ENCODE data around the gene PAFAH1B2.

The PAFAH1B2 gene

DNA sequence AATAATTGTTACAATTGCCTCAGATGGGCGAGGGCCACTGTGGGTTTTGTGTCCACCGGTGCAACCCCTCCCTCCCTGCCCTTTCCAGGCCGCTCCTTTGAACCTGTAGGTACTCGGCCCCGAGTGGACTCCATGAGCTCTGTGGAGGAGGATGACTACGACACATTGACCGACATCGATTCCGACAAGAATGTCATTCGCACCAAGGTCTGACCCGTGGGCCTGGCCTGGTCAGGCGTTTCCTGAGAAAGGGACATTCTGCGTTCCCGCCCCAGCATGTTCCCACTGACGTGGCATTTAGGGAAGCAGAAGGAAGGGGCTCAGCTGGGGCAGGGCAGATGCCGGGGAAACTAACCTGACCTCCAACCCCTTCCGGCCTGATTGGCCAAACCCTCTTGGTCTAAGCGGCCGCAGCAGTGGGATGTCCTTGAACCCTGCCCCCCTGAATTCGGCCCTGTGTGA, 44.6 kb downstream of the PAFAH1B2 start:
- no peak for DNase-seq (ENCODE audit: low spot score)

DNA sequence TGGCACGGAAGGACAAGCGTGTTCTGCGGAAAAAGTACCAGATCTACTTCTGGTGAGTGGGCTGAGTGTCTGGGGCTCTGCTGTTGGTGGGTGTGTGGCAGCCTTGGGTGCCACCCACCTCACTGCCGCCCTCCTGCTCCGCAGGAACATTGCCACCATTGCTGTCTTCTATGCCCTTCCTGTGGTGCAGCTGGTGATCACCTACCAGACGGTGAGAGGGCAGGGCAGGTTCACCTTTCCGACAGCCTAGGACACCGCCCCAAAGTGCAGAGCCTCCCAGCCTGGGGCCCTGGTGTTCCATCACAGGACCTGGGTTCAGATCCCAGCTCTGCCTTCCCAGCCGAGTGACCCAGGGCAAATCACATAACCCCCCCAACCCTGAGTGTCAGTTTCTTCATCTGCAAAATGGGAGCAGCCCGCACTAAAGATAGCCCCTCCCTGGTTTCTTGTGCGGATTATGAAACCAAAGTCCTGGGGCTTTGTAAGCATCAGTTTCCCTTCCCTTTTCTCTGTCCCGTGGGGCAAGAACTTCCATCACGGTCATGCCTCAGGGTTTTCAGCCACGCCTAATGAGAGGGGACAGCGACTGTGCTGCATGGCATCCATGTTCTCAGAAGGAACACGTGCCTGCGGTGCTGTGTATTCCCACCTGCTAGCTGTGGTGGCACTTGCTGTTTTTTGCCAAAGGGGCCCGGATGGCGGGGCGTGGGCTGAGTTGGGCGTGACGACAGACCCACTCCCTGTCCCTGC, 45.3 kb downstream of the PAFAH1B2 start:
- no peak for DNase-seq (ENCODE audit: low spot score)

DNA sequence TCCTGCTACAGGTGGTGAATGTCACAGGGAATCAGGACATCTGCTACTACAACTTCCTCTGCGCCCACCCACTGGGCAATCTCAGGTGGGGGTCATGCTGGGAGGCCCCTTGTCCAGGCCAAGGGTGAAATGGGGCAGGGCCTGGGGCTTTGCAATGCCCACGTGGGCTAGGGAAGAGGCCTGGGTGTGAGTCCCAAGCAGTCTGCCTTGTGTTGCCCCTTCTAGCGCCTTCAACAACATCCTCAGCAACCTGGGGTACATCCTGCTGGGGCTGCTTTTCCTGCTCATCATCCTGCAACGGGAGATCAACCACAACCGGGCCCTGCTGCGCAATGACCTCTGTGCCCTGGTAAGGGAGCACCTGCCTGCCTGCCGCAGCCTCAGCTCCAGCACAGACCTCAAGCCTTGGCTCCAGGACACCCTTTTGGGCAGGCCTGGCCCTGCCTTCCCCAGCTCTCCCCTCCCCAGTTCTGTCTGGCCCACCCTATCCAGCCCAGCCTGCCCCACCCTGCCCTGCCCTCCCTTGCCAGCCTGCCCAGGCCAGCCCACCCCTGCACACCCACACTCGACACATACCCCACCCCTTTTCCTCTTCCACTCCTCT, 46.0 kb downstream of the PAFAH1B2 start:
- no peak for DNase-seq (ENCODE audit: low spot score)

DNA sequence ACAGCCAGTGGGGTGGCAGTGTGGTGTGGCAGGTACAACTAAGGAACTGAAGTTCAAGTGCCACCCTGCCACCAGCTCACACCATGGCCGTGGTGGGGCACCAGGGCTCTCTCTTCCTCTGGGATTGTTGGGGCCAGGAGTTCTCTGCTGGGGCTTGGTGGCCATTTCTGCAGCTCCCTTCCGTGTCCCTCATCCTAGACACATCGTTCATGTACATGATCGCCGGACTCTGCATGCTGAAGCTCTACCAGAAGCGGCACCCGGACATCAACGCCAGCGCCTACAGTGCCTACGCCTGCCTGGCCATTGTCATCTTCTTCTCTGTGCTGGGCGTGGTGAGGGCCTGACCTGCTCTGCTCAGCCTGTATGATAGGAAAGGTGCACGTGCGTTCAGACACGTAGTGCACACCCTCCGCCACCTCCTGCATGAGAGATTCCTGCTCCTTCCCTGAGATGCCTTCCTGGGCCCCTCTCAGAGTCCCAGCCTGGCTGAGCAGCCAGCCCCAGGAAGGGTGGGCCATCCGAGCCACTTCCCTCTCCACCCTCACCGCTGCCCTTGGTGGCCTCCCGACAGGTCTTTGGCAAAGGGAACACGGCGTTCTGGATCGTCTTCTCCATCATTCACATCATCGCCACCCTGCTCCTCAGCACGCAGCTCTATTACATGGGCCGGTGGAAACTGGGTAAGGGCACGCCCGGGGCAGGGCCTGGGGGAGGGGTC, 47.8 kb downstream of the PAFAH1B2 start:
- no peak for DNase-seq (ENCODE audit: low spot score)

DNA sequence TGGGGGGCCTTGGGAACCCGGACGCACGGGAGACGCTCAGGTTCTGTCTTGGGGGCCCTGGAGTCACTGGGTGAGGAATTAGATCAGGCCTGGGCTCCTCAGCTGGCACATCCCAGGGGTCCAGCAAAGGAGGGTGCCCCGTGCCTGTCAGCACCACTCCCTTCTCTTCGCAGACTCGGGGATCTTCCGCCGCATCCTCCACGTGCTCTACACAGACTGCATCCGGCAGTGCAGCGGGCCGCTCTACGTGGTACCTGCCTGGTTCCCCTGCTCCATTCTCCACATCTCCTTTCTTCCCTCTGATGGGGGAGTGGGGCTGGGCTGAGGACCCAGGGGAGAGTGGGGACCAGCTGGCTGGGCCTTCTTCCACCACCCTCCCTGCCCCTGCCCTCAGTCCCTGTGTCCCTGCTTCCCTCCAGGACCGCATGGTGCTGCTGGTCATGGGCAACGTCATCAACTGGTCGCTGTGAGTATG, 48.4 kb downstream of the PAFAH1B2 start:
- no peak for DNase-seq (ENCODE audit: low spot score)

DNA sequence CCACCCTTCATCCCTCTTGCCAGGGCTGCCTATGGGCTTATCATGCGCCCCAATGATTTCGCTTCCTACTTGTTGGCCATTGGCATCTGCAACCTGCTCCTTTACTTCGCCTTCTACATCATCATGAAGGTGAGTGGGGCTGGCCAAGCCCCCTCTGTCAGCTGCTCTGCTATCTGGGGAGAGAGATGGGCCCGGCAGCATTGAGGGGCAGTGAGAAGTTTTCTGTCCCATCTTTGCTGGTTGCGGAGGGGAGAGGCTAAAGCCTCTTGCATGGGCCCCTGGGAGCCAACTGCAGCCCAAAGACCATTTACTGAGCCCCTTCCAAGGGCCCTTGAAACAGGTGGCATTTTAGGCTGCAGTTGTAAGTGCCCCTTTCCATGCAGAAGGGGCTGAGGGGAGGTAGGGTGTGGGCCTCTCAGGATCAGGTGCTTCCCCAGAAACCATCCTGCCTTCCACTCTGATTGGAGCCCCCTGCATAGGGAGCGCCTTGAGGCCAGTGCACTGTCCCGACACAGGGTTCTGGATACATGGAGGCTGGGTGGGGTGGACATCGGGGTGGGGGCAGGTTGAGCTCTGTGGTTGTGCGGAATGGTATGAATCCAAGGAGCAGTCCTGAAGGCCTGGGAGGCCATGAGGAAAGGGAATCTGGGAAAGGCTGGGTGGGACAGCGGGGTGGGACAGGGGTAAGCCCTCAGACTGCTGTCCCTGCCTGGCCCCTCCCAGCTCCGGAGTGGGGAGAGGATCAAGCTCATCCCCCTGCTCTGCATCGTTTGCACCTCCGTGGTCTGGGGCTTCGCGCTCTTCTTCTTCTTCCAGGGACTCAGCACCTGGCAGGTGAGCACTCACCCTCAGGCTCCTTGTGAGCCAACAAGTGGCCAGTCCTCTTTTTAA, 49.3 kb downstream of the PAFAH1B2 start:
- DNase-seq (ENCODE audit: low spot score): no peak

DNA sequence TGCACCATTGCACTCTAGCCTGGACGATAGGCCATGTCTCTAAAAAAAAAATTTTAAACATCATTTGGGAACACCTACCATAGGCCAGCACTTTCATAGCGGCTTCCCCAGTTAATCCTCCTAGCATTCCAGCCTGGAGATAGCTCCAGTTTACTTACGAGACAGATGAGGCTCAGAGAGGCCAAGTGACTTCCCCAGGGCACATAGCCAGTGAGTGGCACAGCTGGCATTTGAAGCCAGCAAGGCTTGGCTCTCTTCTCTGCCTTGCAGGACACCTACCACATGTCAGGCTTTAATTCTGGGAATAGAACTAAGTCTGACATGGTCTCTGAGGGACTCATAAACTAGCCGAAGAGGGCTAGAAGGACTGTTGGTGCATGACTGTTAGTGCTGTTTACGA, 50.2 kb downstream of the PAFAH1B2 start:
- DNase-seq (ENCODE audit: low spot score): no peak

DNA sequence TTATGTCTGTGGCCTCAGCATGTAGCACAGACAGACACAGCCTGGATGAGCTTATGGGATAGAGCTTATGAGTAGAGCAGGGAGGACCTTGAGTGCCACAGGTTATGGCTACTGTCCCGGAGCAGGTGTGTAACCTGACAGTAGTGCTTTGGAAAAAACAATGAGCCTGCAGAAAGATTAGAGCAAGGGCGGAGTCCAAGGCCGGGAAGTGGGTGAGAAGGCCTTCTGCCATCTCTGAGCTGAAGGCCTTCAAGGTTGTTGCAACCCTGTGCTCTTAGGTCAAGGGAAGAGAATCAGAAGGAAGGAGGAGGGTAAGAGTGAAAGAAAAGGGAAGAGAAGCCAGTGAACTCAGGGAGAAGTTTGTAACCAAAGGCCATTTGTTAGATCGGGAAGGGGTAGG, 51.2 kb downstream of the PAFAH1B2 start:
- DNase-seq (ENCODE audit: low spot score): no peak

DNA sequence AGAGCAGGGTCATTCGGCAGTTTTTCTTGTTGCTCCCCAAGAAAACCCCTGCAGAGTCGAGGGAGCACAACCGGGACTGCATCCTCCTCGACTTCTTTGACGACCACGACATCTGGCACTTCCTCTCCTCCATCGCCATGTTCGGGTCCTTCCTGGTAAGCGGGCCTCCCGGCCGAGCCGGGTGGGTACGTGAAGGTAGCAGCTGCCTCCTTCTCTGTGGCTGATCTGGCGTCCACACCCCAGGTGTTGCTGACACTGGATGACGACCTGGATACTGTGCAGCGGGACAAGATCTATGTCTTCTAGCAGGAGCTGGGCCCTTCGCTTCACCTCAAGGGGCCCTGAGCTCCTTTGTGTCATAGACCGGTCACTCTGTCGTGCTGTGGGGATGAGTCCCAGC, 51.7 kb downstream of the PAFAH1B2 start:
- no peak for DNase-seq (ENCODE audit: low spot score)

DNA sequence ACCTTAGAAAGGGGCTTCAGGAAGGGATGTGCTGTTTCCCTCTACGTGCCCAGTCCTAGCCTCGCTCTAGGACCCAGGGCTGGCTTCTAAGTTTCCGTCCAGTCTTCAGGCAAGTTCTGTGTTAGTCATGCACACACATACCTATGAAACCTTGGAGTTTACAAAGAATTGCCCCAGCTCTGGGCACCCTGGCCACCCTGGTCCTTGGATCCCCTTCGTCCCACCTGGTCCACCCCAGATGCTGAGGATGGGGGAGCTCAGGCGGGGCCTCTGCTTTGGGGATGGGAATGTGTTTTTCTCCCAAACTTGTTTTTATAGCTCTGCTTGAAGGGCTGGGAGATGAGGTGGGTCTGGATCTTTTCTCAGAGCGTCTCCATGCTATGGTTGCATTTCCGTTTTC, 52.9 kb downstream of the PAFAH1B2 start:
- DNase-seq (ENCODE audit: low spot score): no peak

DNA sequence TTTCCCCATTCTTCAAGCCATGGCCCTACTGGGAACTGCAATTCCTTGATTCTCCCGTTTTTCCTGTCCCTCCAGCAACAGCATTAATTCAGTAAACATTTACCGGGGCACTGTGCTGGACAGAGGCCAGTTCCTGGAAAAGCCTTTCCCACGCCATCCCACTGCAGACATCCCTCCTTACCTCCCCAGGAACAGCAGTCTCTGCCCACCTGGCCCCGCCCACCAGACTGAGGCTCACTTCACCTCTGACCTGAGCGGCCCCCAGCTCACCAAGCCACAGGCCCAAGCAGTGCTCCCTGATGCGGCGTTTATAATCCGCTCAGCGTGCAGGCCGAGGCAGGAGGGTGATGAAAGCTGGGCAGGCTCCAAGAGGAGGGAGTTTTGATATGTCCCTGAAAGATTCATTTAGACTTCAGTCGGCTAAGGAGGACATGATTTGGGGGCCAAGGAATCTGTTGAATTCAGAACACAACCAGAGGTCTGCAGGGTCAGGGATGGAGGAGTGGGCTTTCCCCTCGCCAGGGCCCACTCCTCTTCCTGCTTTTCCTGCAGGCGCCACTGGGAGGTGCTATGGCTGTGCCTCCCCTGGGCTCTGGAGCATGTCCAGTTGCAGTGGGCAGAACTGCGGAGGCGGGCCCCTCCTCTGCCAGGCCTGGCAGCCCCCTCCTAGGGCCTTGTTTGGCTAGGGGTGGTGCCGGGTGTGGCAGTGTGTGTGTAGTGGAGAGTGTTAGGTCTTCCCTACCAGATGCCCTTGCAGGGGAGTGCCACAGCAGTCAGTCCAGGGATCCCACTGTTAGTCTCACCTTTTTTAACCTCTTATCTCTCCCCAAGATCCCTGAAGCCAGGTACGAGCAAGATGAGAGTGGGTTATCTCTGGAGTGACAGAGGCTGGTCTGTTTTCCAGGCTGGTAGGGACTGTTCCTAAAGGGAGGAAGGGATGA, 53.7 kb downstream of the PAFAH1B2 start:
- DNase-seq (ENCODE audit: low spot score): no peak

DNA sequence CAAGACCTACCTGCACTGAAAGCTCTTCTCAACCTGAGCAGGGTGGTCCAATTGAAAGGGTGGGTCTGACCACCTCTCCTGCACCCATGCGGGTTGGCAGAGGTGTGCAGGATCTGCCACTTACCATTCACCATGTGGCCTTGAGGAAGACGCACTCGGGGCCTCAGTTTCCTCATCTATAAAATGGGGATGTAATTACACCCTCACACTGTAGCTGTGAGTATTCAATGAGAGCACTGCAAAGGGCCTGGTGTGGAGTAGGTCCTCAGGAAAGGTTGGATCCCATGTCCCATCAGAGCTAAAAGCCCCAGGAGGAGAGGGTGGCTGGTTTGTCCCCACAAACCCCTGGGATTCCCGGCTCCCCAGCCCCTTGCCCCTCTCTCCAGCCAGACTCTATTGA, 54.5 kb downstream of the PAFAH1B2 start:
- no peak for DNase-seq (ENCODE audit: low spot score)

DNA sequence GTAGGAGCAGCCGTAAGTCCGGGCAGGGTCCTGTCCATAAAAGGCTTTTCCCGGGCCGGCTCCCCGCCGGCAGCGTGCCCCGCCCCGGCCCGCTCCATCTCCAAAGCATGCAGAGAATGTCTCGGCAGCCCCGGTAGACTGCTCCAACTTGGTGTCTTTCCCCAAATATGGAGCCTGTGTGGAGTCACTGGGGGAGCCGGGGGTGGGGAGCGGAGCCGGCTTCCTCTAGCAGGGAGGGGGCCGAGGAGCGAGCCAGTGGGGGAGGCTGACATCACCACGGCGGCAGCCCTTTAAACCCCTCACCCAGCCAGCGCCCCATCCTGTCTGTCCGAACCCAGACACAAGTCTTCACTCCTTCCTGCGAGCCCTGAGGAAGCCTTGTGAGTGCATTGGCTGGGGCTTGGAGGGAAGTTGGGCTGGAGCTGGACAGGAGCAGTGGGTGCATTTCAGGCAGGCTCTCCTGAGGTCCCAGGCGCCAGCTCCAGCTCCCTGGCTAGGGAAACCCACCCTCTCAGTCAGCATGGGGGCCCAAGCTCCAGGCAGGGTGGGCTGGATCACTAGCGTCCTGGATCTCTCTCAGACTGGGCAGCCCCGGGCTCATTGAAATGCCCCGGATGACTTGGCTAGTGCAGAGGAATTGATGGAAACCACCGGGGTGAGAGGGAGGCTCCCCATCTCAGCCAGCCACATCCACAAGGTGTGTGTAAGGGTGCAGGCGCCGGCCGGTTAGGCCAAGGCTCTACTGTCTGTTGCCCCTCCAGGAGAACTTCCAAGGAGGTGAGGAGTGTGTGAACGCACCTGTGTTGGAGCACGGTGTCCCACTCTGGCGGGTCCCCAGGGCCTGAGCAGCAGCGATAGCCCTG, 55.2 kb downstream of the PAFAH1B2 start, which contains the start of gene TAGLN:
Gene TAGLN, plus strand, starts transcription at position 318 of the 863 bp plus-strand sequence. CDS start 3,644 bp downstream, outside the sequence.
- peak; percentile 55 for DNase-seq (ENCODE audit: low spot score)

DNA sequence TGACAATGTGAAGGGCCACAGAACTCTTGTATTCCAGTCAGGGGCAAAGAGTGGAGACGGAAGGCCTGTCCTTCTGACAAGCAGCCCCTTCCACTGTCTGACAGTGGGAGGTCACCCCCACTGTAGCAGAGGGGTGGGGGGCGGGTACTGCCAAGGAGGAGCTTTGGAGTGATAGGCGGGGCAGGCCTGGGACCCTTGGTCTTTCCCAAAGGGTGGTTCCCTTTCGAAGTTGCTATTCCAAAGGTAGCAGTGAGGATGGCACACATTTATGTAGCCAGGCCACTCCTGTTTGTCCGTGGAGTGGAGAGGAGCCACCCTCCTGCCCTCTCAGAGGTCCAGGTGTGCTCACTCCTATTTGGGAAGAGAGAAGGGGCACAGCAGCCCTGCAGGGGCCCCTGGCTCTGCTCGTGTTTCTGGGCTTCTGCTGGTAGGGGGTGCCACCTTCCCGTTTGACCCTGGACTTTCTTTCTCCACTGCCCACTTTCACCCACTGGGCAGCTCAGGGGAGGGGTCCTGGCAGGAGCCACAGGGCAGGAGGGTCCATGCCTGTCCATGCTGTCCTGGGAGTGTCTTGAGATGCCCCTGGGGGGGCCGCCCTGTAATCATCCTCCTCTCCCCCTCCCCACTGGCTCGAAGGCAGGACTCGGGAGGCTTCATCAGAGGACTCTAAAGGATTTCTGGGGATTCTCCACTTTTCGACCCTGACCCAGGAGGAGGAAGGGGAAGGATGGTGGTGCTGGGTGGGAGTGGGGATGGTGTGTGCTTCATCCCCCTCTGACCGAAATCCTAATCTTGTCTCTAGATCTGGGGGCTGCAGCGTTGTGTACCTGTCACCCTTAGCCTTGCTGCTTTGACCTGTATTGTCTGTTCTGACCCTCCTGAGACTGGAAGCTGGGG, 56.1 kb downstream of the PAFAH1B2 start:
- DNase-seq (ENCODE audit: low spot score): no peak

DNA sequence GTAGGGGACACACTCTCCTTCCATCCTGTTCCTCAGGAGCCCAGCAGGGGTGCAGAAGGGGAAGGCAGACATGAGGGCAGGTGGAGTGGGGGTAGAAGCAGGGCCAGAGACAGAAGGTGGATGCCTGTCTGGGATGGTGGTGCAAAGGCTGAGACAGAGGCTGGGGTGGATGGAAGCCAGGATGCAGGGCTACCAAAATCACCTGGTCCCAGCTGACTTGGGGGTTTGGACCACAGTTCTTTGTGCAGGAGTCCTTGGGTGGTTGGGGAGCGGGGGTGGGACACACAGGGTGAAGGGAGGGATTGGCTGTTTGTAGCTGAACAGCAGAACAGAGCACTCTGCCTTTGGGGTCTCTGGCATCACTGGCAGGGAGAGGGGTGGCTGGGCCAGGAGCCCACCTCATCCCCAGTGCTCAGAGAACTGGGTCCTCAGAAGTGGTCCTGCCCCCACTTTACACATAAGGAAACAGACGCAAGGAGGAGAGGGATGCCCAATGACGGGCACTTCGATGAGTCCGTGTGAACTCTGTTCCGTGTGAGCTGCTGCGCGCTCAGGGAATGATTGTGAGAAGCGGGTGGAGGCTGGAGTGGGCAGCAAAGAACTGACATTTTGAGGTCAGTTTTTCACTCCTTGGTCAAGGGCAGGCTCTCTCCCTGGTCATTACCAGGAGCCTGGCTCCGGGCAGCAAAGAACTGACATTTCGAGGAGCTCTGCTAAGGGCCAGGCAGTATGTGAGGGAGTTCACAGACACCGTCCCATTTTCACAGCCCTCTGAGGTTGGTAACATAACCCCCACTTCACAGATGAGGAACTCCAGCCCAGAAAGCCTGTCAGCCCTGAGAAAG, 56.9 kb downstream of the PAFAH1B2 start:
- DNase-seq (ENCODE audit: low spot score): no peak

DNA sequence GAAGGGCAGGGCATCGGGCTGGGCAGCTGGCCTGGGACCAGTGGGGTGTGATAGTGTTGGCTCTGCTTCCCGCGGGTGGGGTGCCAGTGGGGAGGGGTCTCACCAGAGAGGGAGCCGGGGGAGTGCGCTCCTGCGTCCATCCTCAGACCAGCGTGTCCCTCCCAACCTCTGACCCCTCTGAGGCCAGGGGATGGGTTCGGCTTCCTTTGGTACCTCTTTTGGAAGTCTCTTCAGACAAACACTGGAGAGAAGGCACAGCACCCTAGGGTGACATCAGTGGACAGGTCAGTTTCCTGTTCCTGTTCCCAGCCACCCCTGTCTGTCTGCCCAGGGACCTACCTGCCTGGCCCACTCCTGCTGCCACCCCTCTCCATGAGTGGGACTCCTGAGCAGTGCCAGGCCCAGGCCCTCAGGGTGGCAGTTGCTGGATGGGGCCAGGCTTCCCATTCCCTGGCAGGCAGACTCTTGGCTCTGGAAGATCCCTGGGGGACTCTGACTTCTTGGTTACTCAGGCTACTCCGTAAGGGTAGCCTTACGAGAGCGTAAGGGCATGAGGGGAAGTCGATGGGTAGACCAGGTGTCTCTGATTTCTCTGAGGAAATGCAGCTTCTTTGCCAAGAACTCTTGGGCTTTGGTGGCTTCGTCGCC, 57.7 kb downstream of the PAFAH1B2 start:
- no peak for DNase-seq (ENCODE audit: low spot score)

DNA sequence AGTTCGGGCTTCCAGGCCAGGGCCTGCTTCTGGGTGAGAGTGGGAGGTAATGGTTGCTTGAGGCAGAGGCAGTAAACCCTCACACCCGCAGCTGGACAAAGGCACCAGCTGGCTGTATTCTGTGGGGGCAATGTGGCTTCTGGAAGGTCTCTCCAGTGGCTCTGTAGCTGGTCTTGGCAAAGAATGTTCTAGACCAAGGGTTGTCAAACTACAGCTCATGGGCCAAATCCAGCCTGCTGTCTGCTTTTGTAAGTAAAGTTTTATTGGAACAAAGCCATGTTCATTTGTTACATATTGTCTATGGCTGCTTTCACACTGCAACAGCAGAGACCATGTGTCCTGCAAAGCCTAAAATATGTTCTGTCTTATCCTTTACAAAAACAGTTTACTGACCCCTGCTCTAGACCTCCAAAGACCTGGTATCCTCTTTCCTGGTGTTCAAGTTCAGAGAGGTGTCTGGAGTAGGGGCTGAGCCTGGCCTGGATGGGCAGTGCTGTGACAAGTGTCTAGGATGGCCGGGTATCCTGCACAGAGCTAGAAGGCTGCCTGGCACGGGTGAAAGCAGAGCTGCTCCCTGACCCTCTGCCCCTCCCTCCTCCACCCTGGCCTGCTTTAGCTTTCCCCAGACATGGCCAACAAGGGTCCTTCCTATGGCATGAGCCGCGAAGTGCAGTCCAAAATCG, 58.4 kb downstream of the PAFAH1B2 start:
- no peak for DNase-seq (ENCODE audit: low spot score)

Measured in LoVo (cell line).